IMR-90 (cell line): ENCODE measurements around the gene ADRB2. TPM values are rescaled to one million over a fixed set of nuclear protein-coding genes. Genes with fewer than 3 reads are reported as not detected.

Source experiments
- ATAC-seq: fragments of 200-7000 bp; cut with Tn5 transposase; 2 replicates; pipeline ENCODE4 v1.9.1; 2020; ENCODE audit warnings: low read depth, mild to moderate bottlenecking, moderate library complexity
- BruUV-seq: library from RNA; stranded (reverse); fragments of 400-500 nt; replicated peaks from 2 replicates; lab custom pipeline; 2021; lab: Mats Ljungman, UMichigan
- CTCF ChIA-PET: fragments of 300-600 bp; formaldehyde crosslinking; extraction: SDS; loops from one replicate; lab custom pipeline; 2021; ENCODE audit warnings: antibody characterized with exemption; lab: Yijun Ruan, JAX
- POLR2A ChIA-PET: fragments of 300-600 bp; sonication (Branson Sonifier 250); formaldehyde crosslinking; loops from one replicate; lab custom pipeline; 2022; ENCODE audit warnings: antibody characterized with exemption; ENCODE audit not compliant: unreplicated experiment; lab: Charles Lee
- DNase-seq: peaks from one replicate; pipeline ENCODE4 v3.0.0; 2013
- H2AFZ ChIP-seq: replicated peaks from 2 replicates; pipeline ENCODE3; 2013; ENCODE audit warnings: low read length, mild to moderate bottlenecking; ENCODE audit not compliant: poor library complexity
- H2AK5ac ChIP-seq: 2 replicates; pipeline ENCODE4 v1.6.1; 2013; ENCODE audit warnings: low read depth, low read length, inconsistent platforms
- H2AK9ac ChIP-seq: replicated peaks from 2 replicates; pipeline ENCODE3; 2013; ENCODE audit warnings: mild to moderate bottlenecking, low read depth, low read length, moderate library complexity; ENCODE audit not compliant: poor library complexity
- H2BK120ac ChIP-seq: 2 replicates; pipeline ENCODE4 v1.6.1; 2013; ENCODE audit warnings: low read depth, low read length, inconsistent platforms
- H2BK15ac ChIP-seq: 3 replicates; pipeline ENCODE4 v1.6.1; 2013; ENCODE audit warnings: low read depth, low read length, inconsistent platforms
- H2BK20ac ChIP-seq: 2 replicates; pipeline ENCODE4 v1.6.1; 2013; ENCODE audit warnings: low read depth, mild to moderate bottlenecking, inconsistent platforms, low read length, moderate library complexity
- H2BK5ac ChIP-seq: 2 replicates; pipeline ENCODE4 v1.6.1; 2013; ENCODE audit warnings: mild to moderate bottlenecking, low read depth, low read length, inconsistent platforms; ENCODE audit not compliant: poor library complexity, severe bottlenecking
- H3K14ac ChIP-seq: replicated peaks from 2 replicates; pipeline ENCODE4 v1.6.1; 2013; ENCODE audit warnings: low read depth, low read length, inconsistent platforms
- H3K18ac ChIP-seq: 2 replicates; pipeline ENCODE4 v1.6.1; 2013; ENCODE audit warnings: low read depth, low read length, control low read depth
- H3K23ac ChIP-seq: 2 replicates; pipeline ENCODE4 v1.6.1; 2013; ENCODE audit warnings: low read depth, low read length, inconsistent platforms
- H3K27ac ChIP-seq: 2 replicates; pipeline ENCODE4 v1.5.1; 2013; ENCODE audit warnings: mild to moderate bottlenecking, control low read depth, low read length; ENCODE audit not compliant: insufficient read depth
- H3K27me3 ChIP-seq: 2 replicates; pipeline ENCODE4 v1.6.1; 2013; ENCODE audit warnings: low read length; ENCODE audit not compliant: control insufficient read depth, insufficient read depth
- H3K36me3 ChIP-seq: 2 replicates; pipeline ENCODE4 v1.6.1; 2013; ENCODE audit warnings: low read length, mixed read lengths; ENCODE audit not compliant: control insufficient read depth, insufficient read depth
- H3K4ac ChIP-seq: 2 replicates; pipeline ENCODE4 v1.6.1; 2013; ENCODE audit warnings: low read depth, low read length, inconsistent platforms
- H3K4me1 ChIP-seq: 2 replicates; pipeline ENCODE4 v1.6.1; 2013; ENCODE audit warnings: low read length, mixed read lengths; ENCODE audit not compliant: control insufficient read depth, insufficient read depth
- H3K4me2 ChIP-seq: 2 replicates; pipeline ENCODE4 v1.6.1; 2013; ENCODE audit warnings: low read depth, mild to moderate bottlenecking, control low read depth, low read length, moderate library complexity
- H3K4me3 ChIP-seq: 2 replicates; pipeline ENCODE4 v1.5.1; 2013; ENCODE audit warnings: low read depth, mild to moderate bottlenecking, control low read depth, low read length, moderate library complexity; ENCODE audit not compliant: insufficient read depth
- H3K56ac ChIP-seq: 2 replicates; pipeline ENCODE4 v1.6.1; 2013; ENCODE audit warnings: low read length, inconsistent platforms; ENCODE audit not compliant: insufficient read depth; ENCODE audit errors: extremely low read depth
- H3K79me1 ChIP-seq, 2 experiments: 2 replicates each; pipeline ENCODE4 v1.6.1; 2013; ENCODE audit warnings: low read length in 2 of 2, inconsistent platforms in 1 of 2, low read depth in 1 of 2
- H3K9ac ChIP-seq: 2 replicates; pipeline ENCODE4 v1.6.1; 2013; ENCODE audit warnings: low read depth, low read length, control low read depth
- H3K9me1 ChIP-seq: 2 replicates; pipeline ENCODE4 v1.6.1; 2013; ENCODE audit warnings: low read length, inconsistent platforms; ENCODE audit not compliant: insufficient read depth
- H3K9me3 ChIP-seq: 2 replicates; pipeline ENCODE4 v1.6.1; 2013; ENCODE audit warnings: low read length; ENCODE audit not compliant: control insufficient read depth, insufficient read depth
- H4K20me1 ChIP-seq: 2 replicates; pipeline ENCODE4 v1.6.1; 2013; ENCODE audit warnings: low read length, inconsistent platforms; ENCODE audit not compliant: insufficient read depth
- H4K5ac ChIP-seq: 2 replicates; pipeline ENCODE4 v1.6.1; 2013; ENCODE audit warnings: mild to moderate bottlenecking, low read depth, low read length, control low read depth
- H4K8ac ChIP-seq, 2 experiments: 2 replicates each; pipeline ENCODE4 v1.6.1; 2013; ENCODE audit warnings: low read depth in 2 of 2, low read length in 2 of 2, control low read depth in 1 of 2, inconsistent platforms in 1 of 2
- H4K91ac ChIP-seq: 2 replicates; pipeline ENCODE4 v1.6.1; 2013; ENCODE audit warnings: low read depth, low read length, inconsistent platforms; ENCODE audit not compliant: insufficient read depth
- BHLHE40 ChIP-seq: fragments of 150-350 bp; IDR thresholded peaks from 2 replicates; pipeline ENCODE4 v1.6.1; 2016; ENCODE audit warnings: mild to moderate bottlenecking, low read depth, low read length
- CEBPB ChIP-seq: IDR thresholded peaks from 2 replicates; pipeline ENCODE4 v1.6.1; 2012; ENCODE audit warnings: low read depth, low read length, improper control_type of control experiment
- CHD1 ChIP-seq: IDR thresholded peaks from 2 replicates; pipeline ENCODE4 v1.6.1; 2012; ENCODE audit warnings: low read depth, low read length, improper control_type of control experiment
- CTCF ChIP-seq: conservative IDR thresholded peaks from 2 replicates; pipeline ENCODE4 v1.5.1; 2012; ENCODE audit warnings: mild to moderate bottlenecking, low read depth, low read length, improper control_type of control experiment
- ELK1 ChIP-seq: fragments of 150-350 bp; IDR thresholded peaks from 2 replicates; pipeline ENCODE4 v1.6.1; 2016; ENCODE audit warnings: low read depth, mild to moderate bottlenecking, low read length, moderate library complexity, borderline replicate concordance
- FOS ChIP-seq: fragments of 150-350 bp; IDR thresholded peaks from 2 replicates; pipeline ENCODE4 v1.6.1; 2016; ENCODE audit warnings: low read depth, low read length
- MAFK ChIP-seq: IDR thresholded peaks from 2 replicates; pipeline ENCODE4 v1.6.1; 2012; ENCODE audit warnings: low read depth, low read length, improper control_type of control experiment
- MAZ ChIP-seq: IDR thresholded peaks from 2 replicates; pipeline ENCODE4 v1.6.1; 2012; ENCODE audit warnings: low read depth, mild to moderate bottlenecking, low read length, improper control_type of control experiment, moderate library complexity, borderline replicate concordance
- MXI1 ChIP-seq: IDR thresholded peaks from 2 replicates; pipeline ENCODE4 v1.6.1; 2012; ENCODE audit warnings: low read depth, mild to moderate bottlenecking, low read length, moderate library complexity, borderline replicate concordance
- NFE2L2 ChIP-seq: fragments of 150-350 bp; IDR thresholded peaks from 2 replicates; pipeline ENCODE4 v1.6.1; 2016; ENCODE audit warnings: low read depth, mild to moderate bottlenecking, low read length
- RAD21 ChIP-seq: IDR thresholded peaks from 2 replicates; pipeline ENCODE4 v1.6.1; 2012; ENCODE audit warnings: low read length, improper control_type of control experiment
- RCOR1 ChIP-seq: IDR thresholded peaks from 2 replicates; pipeline ENCODE4 v1.6.1; 2012; ENCODE audit warnings: mild to moderate bottlenecking, low read length, improper control_type of control experiment; ENCODE audit not compliant: insufficient replicate concordance
- RFX5 ChIP-seq: IDR thresholded peaks from 2 replicates; pipeline ENCODE4 v1.8.0; 2012; ENCODE audit warnings: low read depth, mild to moderate bottlenecking, low read length, moderate library complexity
- SMC3 ChIP-seq: fragments of 150-350 bp; IDR thresholded peaks from 2 replicates; pipeline ENCODE4 v1.6.1; 2016; ENCODE audit warnings: low read depth, mild to moderate bottlenecking, antibody characterized with exemption, low read length, moderate library complexity
- WGBS, 2 experiments: methylation state at CpG; one replicate each; pipeline versions ENCODE4 v1.1.5 to v1.1.7; 2013; ENCODE audit warnings: missing lambda C conversion rate in 2 of 2; ENCODE audit not compliant: insufficient read length in 1 of 2; ENCODE audit errors: extremely low coverage in 2 of 2; 5-methylcytosine and 5-hydroxymethylcytosine counted together
- dilution Hi-C: fragments of 300-500 bp; cut with HindIII; formaldehyde crosslinking; loops from one replicate; pipeline ENCODE4 v1.14.3; 2018; ENCODE audit warnings: low sequenced_read_pairs; ENCODE audit not compliant: unreplicated experiment
- in situ Hi-C: fragments of 300-500 bp; cut with MboI; formaldehyde crosslinking; loops from 3 replicates; pipeline ENCODE4 v1.14.3; 2019; ENCODE audit warnings: low sequenced_read_pairs, inconsistent platforms, mixed read lengths
- intact Hi-C: fragments of 100-400 bp; cut with micrococcal nuclease; formaldehyde crosslinking; loops from 2 replicates; pipeline ENCODE4 v1.10.0; 2022
- polyA plus RNA-seq, 3 experiments: library from polyadenylated mRNA; depleted of rRNA; stranded (reverse); fragments of >200 nt; gene quantifications; 2 replicates each; pipeline ENCODE4 v1.2.3, GENCODE V29; 2012; ENCODE audit warnings: low replicate concordance in 1 of 3
- total RNA-seq: library from RNA; depleted of rRNA; stranded (reverse); fragments of >200 nt; gene quantifications from 2 replicates; pipeline ENCODE4 v1.2.3, GENCODE V29; 2012

Gene ADRB2
- total and polyA plus RNA-seq, 2 of the 4 experiments (the other 2 are of a cell fraction), result 1.6 to 3.4 TPM

- H3K36me3 ChIP-seq, result no peaks in the 10 kb centered on the region
- H3K9ac ChIP-seq, result no peak overlapping the region
- DNase-seq (no peak), ATAC-seq (no peak)
- no peak overlapping the region for H4K5ac ChIP-seq
- WGBS, 2 experiments, result no CpG with 5 or more reads among the region's 3 CpGs
- in situ Hi-C loops (loop anchor here (10.0 kb wide), 1 partner anchor 166 kb away; no protein-coding TSS in a partner anchor), dilution Hi-C loops (no loop called here), intact Hi-C loops (loop anchor here (5.0 kb wide), 3 partner anchors 83 to 298 kb away; no protein-coding TSS in a partner anchor)
- H3K27me3 ChIP-seq, result no peaks in the 10 kb centered on the region
- H3K4ac ChIP-seq, result no peak overlapping the region
- TF ChIP-seq NFE2L2, result no peak
- TF ChIP-seq CEBPB, result no peak
- no peak for TF ChIP-seq CHD1
- TF ChIP-seq ELK1, result no peak
- no peak for TF ChIP-seq BHLHE40
- TF ChIP-seq MAFK, result no peak
- no peak for TF ChIP-seq RFX5
- TF ChIP-seq SMC3, result no peak
- no peak for TF ChIP-seq CTCF
- no peak for TF ChIP-seq MAZ
- no peak for TF ChIP-seq RAD21
- no peak for TF ChIP-seq RCOR1
- no peak for TF ChIP-seq MXI1
- TF ChIP-seq FOS, result no peak
- H2AFZ ChIP-seq, result no peak overlapping the region
- no peak overlapping the region for H3K23ac ChIP-seq
- no peaks in the 10 kb centered on the region for H3K9me3 ChIP-seq
- H3K9me1 ChIP-seq, result peaks cover 32% of the 10 kb centered on the region
- H3K27ac ChIP-seq, result no peak overlapping the region
- H4K91ac ChIP-seq, result no peak overlapping the region
- H3K4me2 ChIP-seq, result peak overlapping the region; percentile 89
- no peak overlapping the region for H2BK20ac ChIP-seq
- BruUV-seq, result no TSS peak
- H3K14ac ChIP-seq, result peak overlapping the region; percentile 42
- ChIA-PET POLR2A (no interaction called here), CTCF (interaction anchor here (1.1 to 2.3 kb wide), 5 partner anchors 9 to 285 kb away, joined by 3 to 10 read pairs (median 5); no protein-coding TSS in a partner anchor)
- no peak overlapping the region for H3K18ac ChIP-seq
- H2BK15ac ChIP-seq, result no peak overlapping the region
- no peak overlapping the region for H2AK5ac ChIP-seq
- H4K8ac ChIP-seq, result no peak overlapping the region
- no peak overlapping the region for H2BK120ac ChIP-seq
- peaks cover 6% of the 10 kb centered on the region; the same call in 1 of the 2 replicates for H4K20me1 ChIP-seq
- no peak overlapping the region for H3K56ac ChIP-seq
- no peak overlapping the region for H2AK9ac ChIP-seq
- H3K4me1 ChIP-seq, result peaks cover 15% of the 10 kb centered on the region
- peak overlapping the region; percentile 35; the same call in 1 of the 2 replicates for H3K4me3 ChIP-seq
- peaks cover 24 to 52% of the 10 kb centered on the region in 2 experiments for H3K79me1 ChIP-seq
- H2BK5ac ChIP-seq, result no peak overlapping the region
These were observed 2.8 kb downstream of the ADRB2 start for GRCh38 chr5:148829248-148829594.
